IPS DF 4.7 (cell line): ENCODE measurements around the gene ZPBP2.

Experiments
- DNase-seq: peaks from one replicate; pipeline ENCODE4 v3.0.0-alpha.2; 2013; ENCODE audit warnings: low spot score; ENCODE audit errors: extremely low read depth

Gene ZPBP2

GRCh38 chr17:39904990-39905288 is 36.9 kb downstream of the ZPBP2 start:
- DNase-seq = no peak

- no peak for DNase-seq
Observed at GRCh38 chr17:39908789-39909352, 40.9 kb downstream of the ZPBP2 start.

- DNase-seq = no peak
Observed at GRCh38 chr17:39913989-39914388, 46.0 kb downstream of the ZPBP2 start.

- no peak for DNase-seq
Observed at GRCh38 chr17:39915559-39915958, 47.6 kb downstream of the ZPBP2 start.

GRCh38 chr17:39916918-39917317 is 48.9 kb downstream of the ZPBP2 start:
- DNase-seq = no peak

- no peak for DNase-seq
Observed at GRCh38 chr17:39919087-39919683, 51.2 kb downstream of the ZPBP2 start.

GRCh38 chr17:39920218-39921210 is 52.5 kb downstream of the ZPBP2 start:
- no peak for DNase-seq

GRCh38 chr17:39921323-39921722 is 53.3 kb downstream of the ZPBP2 start:
- DNase-seq = no peak

- DNase-seq = no peak
Observed at GRCh38 chr17:39922006-39922405, 54.0 kb downstream of the ZPBP2 start.

GRCh38 chr17:39923230-39923629 is 55.2 kb downstream of the ZPBP2 start:
- no peak for DNase-seq

GRCh38 chr17:39923836-39924690 is 56.1 kb downstream of the ZPBP2 start:
- no peak for DNase-seq

- no peak for DNase-seq
Observed at GRCh38 chr17:39924691-39925055, 56.7 kb downstream of the ZPBP2 start.

GRCh38 chr17:39925282-39926134 is 57.5 kb downstream of the ZPBP2 start:
- DNase-seq = no peak

GRCh38 chr17:39926135-39926587 is 58.2 kb downstream of the ZPBP2 start:
- no peak for DNase-seq

- DNase-seq = no peak
Observed at GRCh38 chr17:39926588-39927100, 58.6 kb downstream of the ZPBP2 start.
